Effector memory CD4-positive, alpha-beta T cell (primary cell): ENCODE measurements around the gene GNRH2.

Experiments used
- DNase-seq, 3 donors: peaks; one replicate each; pipeline ENCODE4 v3.0.0-alpha.2; 2020
- H3K27ac ChIP-seq: 2 replicates; pipeline ENCODE4 v1.7.0; 2013; ENCODE audit warnings: mild to moderate bottlenecking, low read length, moderate library complexity; ENCODE audit not compliant: insufficient read depth, poor library complexity, severe bottlenecking
- H3K27me3 ChIP-seq: replicated peaks from 2 replicates; pipeline ENCODE4 v1.7.0; 2013; ENCODE audit warnings: mild to moderate bottlenecking, low read length; ENCODE audit not compliant: insufficient read depth, control insufficient read depth, poor library complexity, severe bottlenecking
- H3K36me3 ChIP-seq: 2 replicates; pipeline ENCODE4 v1.7.0; 2013; ENCODE audit warnings: mild to moderate bottlenecking, low read length, moderate library complexity; ENCODE audit not compliant: control insufficient read depth, insufficient read depth
- H3K4me1 ChIP-seq: 2 replicates; pipeline ENCODE4 v1.7.0; 2013; ENCODE audit warnings: low read length, mild to moderate bottlenecking; ENCODE audit not compliant: control insufficient read depth, insufficient read depth, poor library complexity, severe bottlenecking
- H3K4me3 ChIP-seq: 2 replicates; pipeline ENCODE4 v1.7.0; 2013; ENCODE audit warnings: low read length, low read depth, mild to moderate bottlenecking; ENCODE audit not compliant: insufficient read depth, poor library complexity, severe bottlenecking
- H3K9me3 ChIP-seq: 2 replicates; pipeline ENCODE4 v1.7.0; 2013; ENCODE audit warnings: mild to moderate bottlenecking, low read length, moderate library complexity; ENCODE audit not compliant: control insufficient read depth
- total RNA-seq, 3 donors: gene quantifications; one replicate each; lab custom pipeline; 2026; lab: John Stamatoyannopoulos, UW

GNRH2 gene
- 0 to 0.39 (median 0) reads per million in 3 donors for total RNA-seq

DNA sequence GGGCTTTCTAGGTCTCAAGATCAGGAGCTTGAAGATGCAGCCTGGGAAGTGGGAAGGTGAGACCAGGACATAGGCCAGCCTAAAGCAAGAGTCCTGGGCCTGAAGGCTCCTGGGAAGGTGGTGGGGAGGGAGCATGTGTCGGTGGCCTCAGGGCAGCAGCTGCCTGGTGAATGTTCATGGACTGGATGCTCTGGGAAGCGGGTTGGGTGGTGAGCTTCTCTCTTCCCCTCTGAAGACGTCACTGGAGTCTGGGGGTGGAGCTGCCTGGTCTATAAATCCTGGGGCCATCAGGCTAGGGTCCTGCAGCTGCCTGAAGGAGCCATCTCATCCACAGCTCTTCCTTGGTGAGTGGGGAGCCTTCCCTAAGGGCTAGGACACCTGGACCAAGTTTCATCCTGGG lies at the start of gene GNRH2:
Gene GNRH2, plus strand, starts transcription at position 301 of the 400 bp plus-strand sequence. CDS start 793 bp downstream, outside the sequence.
- Histone ChIP-seq H3K27ac (no peak within 1 kb of the TSS), H3K4me3 (no peak within 1 kb of the TSS), H3K36me3 (peaks cover 20% of the 10 kb centered on the region), H3K27me3 (no peaks in the 10 kb centered on the region), H3K9me3 (no peaks in the 10 kb centered on the region), H3K4me1 (peaks cover 3% of the 10 kb centered on the region)
- DNase-seq = no peak

DNA sequence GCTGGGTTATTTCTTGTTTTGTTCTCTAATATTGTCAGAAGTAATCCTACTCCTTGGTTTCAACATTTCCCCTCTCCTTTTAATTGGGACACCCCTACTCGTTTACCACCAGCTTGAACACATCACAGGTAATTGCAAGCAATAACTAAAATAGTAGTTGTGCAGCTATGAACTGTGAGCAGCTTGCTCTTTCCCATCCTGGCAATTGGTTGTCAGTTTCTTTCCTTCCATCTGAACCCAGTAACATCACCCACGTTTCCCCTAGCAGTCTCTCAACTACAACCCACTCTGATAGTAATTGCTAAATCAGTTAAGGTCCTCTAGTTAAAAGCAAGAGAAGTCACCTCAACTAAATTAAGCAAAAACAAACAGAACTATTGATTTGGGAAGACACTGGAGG lies 47.6 kb upstream of the GNRH2 start:
- peaks cover 47% of the 10 kb centered on the region for H3K36me3 ChIP-seq
- no peaks in the 10 kb centered on the region for H3K27me3 ChIP-seq
- no peaks in the 10 kb centered on the region for H3K9me3 ChIP-seq
- no peak overlapping the region for H3K4me3 ChIP-seq
- no peak for DNase-seq
- H3K27ac ChIP-seq = no peak overlapping the region
- no peaks in the 10 kb centered on the region for H3K4me1 ChIP-seq

- DNase-seq = no peak
- Histone ChIP-seq H3K4me1 (no peaks in the 10 kb centered on the region), H3K36me3 (peaks cover 23% of the 10 kb centered on the region), H3K4me3 (no peak overlapping the region), H3K9me3 (no peaks in the 10 kb centered on the region), H3K27ac (no peak overlapping the region), H3K27me3 (no peaks in the 10 kb centered on the region)
Measured at GRCh38 chr20:2998728-2999127, 44.7 kb upstream of the GNRH2 start.

GRCh38 chr20:3000852-3001523 lies 42.4 kb upstream of the GNRH2 start:
- H3K27ac ChIP-seq = no peak overlapping the region
- DNase-seq = no peak
- H3K4me3 ChIP-seq = no peak overlapping the region
- no peaks in the 10 kb centered on the region for H3K27me3 ChIP-seq
- no peaks in the 10 kb centered on the region for H3K4me1 ChIP-seq
- H3K9me3 ChIP-seq = no peaks in the 10 kb centered on the region
- peaks cover 19% of the 10 kb centered on the region for H3K36me3 ChIP-seq

DNA sequence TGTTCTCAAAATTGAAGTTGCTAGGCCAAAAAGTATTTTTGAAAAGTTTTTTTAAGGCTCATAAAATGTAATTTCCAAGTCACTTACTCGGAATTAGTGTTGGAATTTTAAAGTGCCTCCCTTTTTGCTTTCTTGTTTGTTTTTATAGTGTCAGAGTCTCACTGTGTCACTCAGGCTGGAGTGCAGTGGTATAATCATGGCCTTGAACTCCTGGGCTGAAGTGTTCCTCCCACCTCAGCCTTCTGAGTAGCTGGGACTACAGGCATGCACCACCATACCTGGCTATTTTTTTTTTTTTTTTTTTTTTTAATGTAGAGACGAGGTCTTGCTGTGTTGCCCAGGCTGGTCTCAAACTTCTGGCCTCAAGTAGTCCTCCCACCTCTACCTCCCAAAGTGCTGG lies 40.0 kb upstream of the GNRH2 start:
- DNase-seq = no peak
- Histone ChIP-seq H3K4me1 (no peaks in the 10 kb centered on the region), H3K9me3 (no peaks in the 10 kb centered on the region), H3K36me3 (peaks cover 34% of the 10 kb centered on the region), H3K27ac (no peak overlapping the region), H3K27me3 (no peaks in the 10 kb centered on the region), H3K4me3 (no peak overlapping the region)

DNA sequence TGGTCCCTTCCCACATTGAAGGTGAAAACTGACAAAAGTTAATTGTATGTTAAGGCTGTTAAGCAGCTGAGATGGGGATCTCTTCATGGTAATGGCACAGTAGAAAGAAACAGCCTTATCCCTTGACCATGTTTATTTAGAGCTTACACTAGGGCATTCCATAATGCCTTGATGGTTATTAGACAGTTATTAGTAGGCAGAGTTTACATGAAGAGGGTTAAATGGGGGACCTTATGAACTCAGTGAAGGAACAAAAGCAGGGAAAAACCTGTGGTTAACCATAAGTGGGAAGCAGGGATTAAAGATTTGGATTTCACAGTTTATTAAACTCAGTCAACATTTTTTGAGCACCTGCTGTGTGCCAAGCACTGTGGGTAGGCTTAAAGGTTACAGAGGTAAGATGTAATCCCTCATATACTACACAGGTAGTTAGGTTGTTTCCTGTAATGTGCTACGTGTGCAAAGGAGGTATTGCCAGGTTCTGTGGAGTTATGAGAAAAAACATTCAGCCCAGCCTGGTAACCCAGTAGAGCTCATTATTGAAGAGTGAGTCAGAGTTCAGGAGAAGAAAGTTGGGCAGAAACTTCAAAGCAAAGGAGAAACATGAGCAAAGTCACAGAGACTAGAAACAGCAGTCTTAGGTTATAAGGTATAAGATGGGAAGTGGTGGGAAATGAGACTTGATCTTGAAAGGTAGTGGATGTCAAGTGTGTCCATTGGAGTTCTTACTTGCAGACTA lies 32.3 kb upstream of the GNRH2 start:
- no peak for DNase-seq
- Histone ChIP-seq H3K4me1 (no peaks in the 10 kb centered on the region), H3K4me3 (no peak overlapping the region), H3K36me3 (peaks cover 23% of the 10 kb centered on the region), H3K27me3 (no peaks in the 10 kb centered on the region), H3K27ac (no peak overlapping the region), H3K9me3 (no peaks in the 10 kb centered on the region)

- Histone ChIP-seq H3K4me1 (no peaks in the 10 kb centered on the region), H3K9me3 (no peaks in the 10 kb centered on the region), H3K36me3 (peaks cover 17% of the 10 kb centered on the region), H3K27me3 (no peaks in the 10 kb centered on the region), H3K4me3 (no peak overlapping the region), H3K27ac (no peak overlapping the region)
- no peak for DNase-seq
Measured at GRCh38 chr20:3011752-3012151, 31.7 kb upstream of the GNRH2 start.

GRCh38 chr20:3013771-3014170 lies 29.7 kb upstream of the GNRH2 start:
- no peak overlapping the region for H3K27ac ChIP-seq
- H3K9me3 ChIP-seq = no peaks in the 10 kb centered on the region
- peaks cover 10% of the 10 kb centered on the region for H3K36me3 ChIP-seq
- no peak for DNase-seq
- no peaks in the 10 kb centered on the region for H3K4me1 ChIP-seq
- H3K27me3 ChIP-seq = no peaks in the 10 kb centered on the region
- no peak overlapping the region for H3K4me3 ChIP-seq

GRCh38 chr20:3014179-3014578 lies 29.2 kb upstream of the GNRH2 start:
- H3K27ac ChIP-seq = no peak overlapping the region
- peaks cover 10% of the 10 kb centered on the region for H3K36me3 ChIP-seq
- H3K4me1 ChIP-seq = no peaks in the 10 kb centered on the region
- no peaks in the 10 kb centered on the region for H3K9me3 ChIP-seq
- no peak for DNase-seq
- H3K27me3 ChIP-seq = no peaks in the 10 kb centered on the region
- H3K4me3 ChIP-seq = no peak overlapping the region

- no peaks in the 10 kb centered on the region for H3K9me3 ChIP-seq
- H3K4me1 ChIP-seq = no peaks in the 10 kb centered on the region
- no peaks in the 10 kb centered on the region for H3K27me3 ChIP-seq
- peaks cover 10% of the 10 kb centered on the region for H3K36me3 ChIP-seq
- H3K4me3 ChIP-seq = no peak overlapping the region
- DNase-seq = no peak
- no peak overlapping the region for H3K27ac ChIP-seq
Measured at GRCh38 chr20:3014662-3015061, 28.8 kb upstream of the GNRH2 start.
